Endothelial cell of umbilical vein (primary cell): ENCODE data around the gene FBN2. TPM values are rescaled to one million over a fixed set of nuclear protein-coding genes. Genes with fewer than 3 reads are reported as not detected.

Experiments
- BruUV-seq: library from RNA; stranded (reverse); fragments of 400-500 nt; replicated peaks from 2 replicates; lab custom pipeline; 2021; lab: Mats Ljungman, UMichigan
- CTCF ChIA-PET: fragments of 300-600, 350-600 bp; sonication (Branson Sonifier 250); formaldehyde crosslinking; loops from one replicate; lab custom pipeline; 2021; ENCODE audit warnings: antibody characterized with exemption, inconsistent platforms; lab: Charles Lee
- POLR2A ChIA-PET: fragments of 300-600, 350-600 bp; sonication (Branson Sonifier 250); formaldehyde crosslinking; loops from one replicate; lab custom pipeline; 2021; ENCODE audit warnings: antibody characterized with exemption, inconsistent platforms; lab: Charles Lee
- DNase-seq: peaks from one replicate; pipeline ENCODE4 v3.0.0-alpha.2; 2011; ENCODE audit warnings: low read depth, low spot score
- FAIRE-seq: peaks from 2 replicates; lab custom pipeline; 2011; peaks lifted over from hg19 to GRCh38; lab: Jason Lieb, UNC
- H2AFZ ChIP-seq: 2 replicates; pipeline ENCODE4 v1.6.0; 2012; ENCODE audit warnings: low read depth, low read length, control low read depth, inconsistent platforms
- H3K27ac ChIP-seq: 2 replicates; pipeline ENCODE4 v1.5.1; 2011; ENCODE audit warnings: low read depth, mild to moderate bottlenecking, control low read depth, low read length, moderate library complexity; ENCODE audit not compliant: insufficient read depth
- H3K27me3 ChIP-seq, 2 experiments: 2 replicates each; pipeline versions ENCODE4 v1.6.0 to v1.6.1; 2011; ENCODE audit warnings: low read length in 2 of 2, mixed read lengths in 1 of 2; ENCODE audit not compliant: control insufficient read depth in 2 of 2, insufficient read depth in 2 of 2
- H3K36me3 ChIP-seq, 2 experiments: 2 replicates in 1 of 2; 3 replicates in 1 of 2; pipeline ENCODE4 v1.5.1; 2011; ENCODE audit warnings: low read length in 2 of 2, mild to moderate bottlenecking in 1 of 2, moderate library complexity in 1 of 2; ENCODE audit not compliant: control insufficient read depth in 2 of 2, insufficient read depth in 2 of 2; ENCODE audit errors: extremely low read depth in 1 of 2
- H3K4me1 ChIP-seq: 3 replicates; pipeline ENCODE4 v1.5.1; 2011; ENCODE audit warnings: mild to moderate bottlenecking, low read length; ENCODE audit not compliant: control insufficient read depth, insufficient read depth; ENCODE audit errors: extremely low read depth
- H3K4me2 ChIP-seq: 2 replicates; pipeline ENCODE4 v1.6.1; 2011; ENCODE audit warnings: low read length, control low read depth, mixed read lengths; ENCODE audit not compliant: insufficient read depth
- H3K4me3 ChIP-seq, 3 experiments: fragments of 200-600 bp in 1 of 3; sonication (generic), shearing (Covaris generic) in 1 of 3; replicated peaks in 1 of 3; 2 replicates each; pipeline ENCODE4 v1.5.1; 2011 to 2016; ENCODE audit warnings: control low read depth in 3 of 3, low read length in 3 of 3, mild to moderate bottlenecking in 2 of 3, inconsistent platforms in 1 of 3, low read depth in 1 of 3, moderate library complexity in 1 of 3; ENCODE audit not compliant: insufficient read depth in 1 of 3
- H3K79me2 ChIP-seq: 2 replicates; pipeline ENCODE4 v1.6.0; 2012; ENCODE audit warnings: low read length, inconsistent platforms; ENCODE audit not compliant: control insufficient read depth, insufficient read depth
- H3K9ac ChIP-seq: replicated peaks from 2 replicates; pipeline ENCODE3; 2011; ENCODE audit warnings: low read length, control low read depth; ENCODE audit not compliant: insufficient read depth; ENCODE audit errors: extremely low read depth
- H3K9me1 ChIP-seq: replicated peaks from 3 replicates; pipeline ENCODE4 v1.6.0; 2011; ENCODE audit warnings: mild to moderate bottlenecking, low read length; ENCODE audit not compliant: control insufficient read depth, insufficient read depth; ENCODE audit errors: extremely low read depth
- H3K9me3 ChIP-seq: replicated peaks from 2 replicates; pipeline ENCODE4 v1.5.1; 2012; ENCODE audit warnings: low read length, inconsistent platforms; ENCODE audit not compliant: control insufficient read depth, insufficient read depth
- H4K20me1 ChIP-seq: replicated peaks from 2 replicates; pipeline ENCODE3; 2011; ENCODE audit warnings: mild to moderate bottlenecking, low read length; ENCODE audit not compliant: control insufficient read depth, insufficient read depth; ENCODE audit errors: extremely low read depth
- EZH2 ChIP-seq: IDR thresholded peaks from 2 replicates; pipeline ENCODE4 v1.6.1; 2012; ENCODE audit warnings: borderline replicate concordance, low read depth, mild to moderate bottlenecking, moderate library complexity, low read length, inconsistent platforms; ENCODE audit not compliant: severe bottlenecking
- FOS ChIP-seq: IDR thresholded peaks from 2 replicates; pipeline ENCODE4 v1.6.1; 2011; ENCODE audit warnings: mild to moderate bottlenecking, low read length, moderate library complexity, borderline replicate concordance; ENCODE audit not compliant: insufficient read depth
- GATA2 ChIP-seq: IDR thresholded peaks from 2 replicates; pipeline ENCODE4 v1.7.0; 2011; ENCODE audit warnings: low read depth, mild to moderate bottlenecking, moderate library complexity, mixed read lengths, low read length; ENCODE audit not compliant: insufficient read length, insufficient read depth
- JUN ChIP-seq: IDR thresholded peaks from 2 replicates; pipeline ENCODE4 v1.6.1; 2011; ENCODE audit warnings: borderline replicate concordance, low read depth; ENCODE audit not compliant: insufficient read length, insufficient read depth
- MYC ChIP-seq: IDR thresholded peaks from one replicate; pipeline ENCODE4 v1.6.1; 2011; ENCODE audit warnings: mild to moderate bottlenecking, low read depth, low read length
- POLR2A ChIP-seq: IDR thresholded peaks from 2 replicates; pipeline ENCODE4 v1.6.1; 2012; ENCODE audit warnings: low read depth, mild to moderate bottlenecking, control low read depth, low read length
- POLR2AphosphoS5 ChIP-seq: IDR thresholded peaks from 2 replicates; pipeline ENCODE4 v1.6.1; 2012; ENCODE audit warnings: low read depth, mild to moderate bottlenecking, control low read depth, low read length, moderate library complexity; ENCODE audit not compliant: insufficient read depth
- dilution Hi-C: fragments of 300-500 bp; cut with MboI; formaldehyde crosslinking; loops from one replicate; pipeline ENCODE4 v1.15.0; 2019; ENCODE audit warnings: low sequenced_read_pairs; ENCODE audit not compliant: extremely low pct_ligation_motif_present
- intact Hi-C: fragments of 100-400 bp; cut with micrococcal nuclease; formaldehyde crosslinking; loops from one replicate; pipeline ENCODE4 v1.10.0; 2022
- polyA plus RNA-seq, 4 experiments: library from polyadenylated mRNA; depleted of rRNA in 3 of 4; stranded (reverse) in 3 of 4; unstranded in 1 of 4; fragments of >200 nt; gene quantifications; 2 replicates each; pipeline versions ENCODE4 v1.2.1 to v1.2.3, GENCODE V29; 2011 to 2012; ENCODE audit warnings: missing spikeins in 1 of 4
- total RNA-seq: library from RNA; stranded (reverse); gene quantifications from 2 replicates; pipeline ENCODE4 v1.2.3, GENCODE V29; 2021
- TF ChIP-seq, protein P1 (sequence below): IDR thresholded peaks from 2 replicates; pipeline ENCODE4 v1.6.1; 2011; ENCODE audit not compliant: insufficient read depth, insufficient read length
- TF ChIP-seq, protein P2 (sequence below), 2 donors: IDR thresholded peaks; 1 replicate in 1 of 2; 2 replicates in 1 of 2; pipeline ENCODE4 v1.5.1; 2011; ENCODE audit warnings: low read length in 2 of 2, mild to moderate bottlenecking in 2 of 2, moderate library complexity in 2 of 2, control low read depth in 1 of 2, inconsistent platforms in 1 of 2, low read depth in 1 of 2; ENCODE audit not compliant: insufficient read depth in 1 of 2; ENCODE audit errors: extremely low read depth in 1 of 2

Gene FBN2
- total and polyA plus RNA-seq, 2 donors (not counting 3 experiments of a cell fraction or from before 2014, with no cell fraction given) = 21.8 to 57.4 TPM

DNA sequence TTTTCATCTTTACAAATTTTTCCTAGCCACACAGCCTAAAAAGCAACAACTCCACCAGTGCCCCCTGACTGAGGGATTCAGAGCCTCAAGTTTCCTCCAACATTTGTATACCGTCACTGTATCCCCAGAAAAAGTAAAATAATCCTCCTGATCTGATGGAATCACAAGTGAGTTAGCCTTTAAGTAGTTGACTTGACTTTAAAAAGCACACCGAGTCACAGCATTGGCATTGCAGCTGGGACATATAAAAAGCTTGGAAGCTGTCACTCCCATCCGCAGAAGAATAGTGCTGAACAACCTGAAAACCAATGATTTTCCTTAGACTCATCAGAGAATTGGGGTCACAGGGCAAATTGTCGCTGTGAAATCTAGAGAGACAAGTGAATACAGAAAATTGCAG lies 41.6 kb upstream of the FBN2 start:
- H3K9me1 ChIP-seq = no peaks in the 10 kb centered on the region
- BruUV-seq = no TSS peak
- no peak overlapping the region for H3K27ac ChIP-seq
- ChIA-PET CTCF (no interaction called here), POLR2A (no interaction called here)
- no peaks in the 10 kb centered on the region for H4K20me1 ChIP-seq
- no peaks in the 10 kb centered on the region for H3K9me3 ChIP-seq
- no peak overlapping the region for H3K9ac ChIP-seq
- H3K79me2 ChIP-seq = no peaks in the 10 kb centered on the region
- no peaks in the 10 kb centered on the region for H3K36me3 ChIP-seq
- H3K4me3 ChIP-seq = no peak overlapping the region
- no peaks in the 10 kb centered on the region for H3K4me1 ChIP-seq
- no peak for FAIRE-seq
- intact Hi-C loops (no loop called here), dilution Hi-C loops (no loop called here)
- H3K4me2 ChIP-seq = no peak overlapping the region
- DNase-seq = no peak
- no peaks in the 10 kb centered on the region for H3K27me3 ChIP-seq
- TF ChIP-seq, protein P1, sequence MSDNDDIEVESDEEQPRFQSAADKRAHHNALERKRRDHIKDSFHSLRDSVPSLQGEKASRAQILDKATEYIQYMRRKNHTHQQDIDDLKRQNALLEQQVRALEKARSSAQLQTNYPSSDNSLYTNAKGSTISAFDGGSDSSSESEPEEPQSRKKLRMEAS = no peak
- TF ChIP-seq JUN = no peak
- no peak for TF ChIP-seq POLR2A
- TF ChIP-seq, protein P2, sequence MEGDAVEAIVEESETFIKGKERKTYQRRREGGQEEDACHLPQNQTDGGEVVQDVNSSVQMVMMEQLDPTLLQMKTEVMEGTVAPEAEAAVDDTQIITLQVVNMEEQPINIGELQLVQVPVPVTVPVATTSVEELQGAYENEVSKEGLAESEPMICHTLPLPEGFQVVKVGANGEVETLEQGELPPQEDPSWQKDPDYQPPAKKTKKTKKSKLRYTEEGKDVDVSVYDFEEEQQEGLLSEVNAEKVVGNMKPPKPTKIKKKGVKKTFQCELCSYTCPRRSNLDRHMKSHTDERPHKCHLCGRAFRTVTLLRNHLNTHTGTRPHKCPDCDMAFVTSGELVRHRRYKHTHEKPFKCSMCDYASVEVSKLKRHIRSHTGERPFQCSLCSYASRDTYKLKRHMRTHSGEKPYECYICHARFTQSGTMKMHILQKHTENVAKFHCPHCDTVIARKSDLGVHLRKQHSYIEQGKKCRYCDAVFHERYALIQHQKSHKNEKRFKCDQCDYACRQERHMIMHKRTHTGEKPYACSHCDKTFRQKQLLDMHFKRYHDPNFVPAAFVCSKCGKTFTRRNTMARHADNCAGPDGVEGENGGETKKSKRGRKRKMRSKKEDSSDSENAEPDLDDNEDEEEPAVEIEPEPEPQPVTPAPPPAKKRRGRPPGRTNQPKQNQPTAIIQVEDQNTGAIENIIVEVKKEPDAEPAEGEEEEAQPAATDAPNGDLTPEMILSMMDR (IDR thresholded peaks at IDR 0.05; ENCODE audit: extremely low read depth in 1 of 2, insufficient read depth in 1 of 2, low read depth in 1 of 2, low read length in 2 of 2) = no peak
- TF ChIP-seq GATA2 = no peak
- no peak for TF ChIP-seq POLR2AphosphoS5
- TF ChIP-seq FOS = no peak
- TF ChIP-seq EZH2 = no peak
- TF ChIP-seq MYC = no peak
- H2AFZ ChIP-seq = no peak overlapping the region
